GM19372 (cell line): Measurements from ENCODE around the gene CRELD2.

ENCODE experiments used
- ATAC-seq: cut with Tn5 transposase; IDR thresholded peaks from one replicate; pipeline ENCODE4 v1.9.1; 2021; ENCODE audit warnings: mild to moderate bottlenecking, low read depth, moderate library complexity; ENCODE audit not compliant: unreplicated experiment

Gene CRELD2

DNA sequence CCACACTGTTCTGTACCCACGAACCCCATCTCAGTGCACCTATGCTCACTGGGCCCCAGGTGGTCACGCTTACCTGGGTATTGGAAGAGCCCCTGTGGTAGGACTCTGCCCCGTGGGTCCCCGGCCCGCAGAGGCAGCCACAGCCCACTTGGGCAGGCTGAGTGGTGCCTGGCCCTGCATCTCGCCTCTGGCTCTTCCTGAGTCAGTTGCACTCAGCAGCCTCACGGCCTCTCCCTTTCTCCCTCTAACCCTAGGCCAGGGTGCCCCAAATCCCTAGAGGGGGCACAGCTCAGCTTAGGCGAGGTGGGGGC, 9.7 kb downstream of the CRELD2 start:
- ATAC-seq = no peak

DNA sequence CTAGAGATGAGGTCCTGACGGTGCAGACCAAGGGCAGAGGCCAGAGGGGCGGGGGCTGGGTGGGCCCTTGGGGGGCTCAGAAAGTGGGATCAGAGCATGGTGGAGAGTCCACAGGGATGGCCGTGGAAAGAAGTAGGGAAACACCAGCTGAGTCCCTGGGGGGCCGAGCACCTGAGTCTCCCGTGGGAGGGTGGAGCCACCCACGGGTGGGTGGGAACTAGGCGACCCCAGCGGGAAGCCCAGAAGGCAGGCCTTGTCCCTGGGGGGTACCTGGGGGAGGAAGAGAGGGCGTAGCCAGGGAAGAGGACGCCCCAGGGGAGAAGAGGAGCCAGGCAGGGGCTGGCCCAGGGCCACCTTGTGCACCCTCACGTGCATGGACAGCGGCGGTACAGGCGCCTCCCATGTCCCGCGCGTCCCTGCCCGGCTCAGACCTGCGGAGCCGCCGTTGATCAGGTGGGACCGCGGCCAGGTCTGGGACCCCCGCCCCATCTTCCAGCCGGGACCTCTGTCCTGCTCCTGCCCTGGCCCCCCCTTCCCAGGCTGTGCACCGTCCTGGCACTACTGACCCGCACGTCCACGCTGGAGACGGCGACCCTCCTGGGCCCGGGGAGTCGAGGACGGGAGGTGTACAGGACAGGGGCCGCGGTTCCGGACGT, 10.2 kb downstream of the CRELD2 start:
- ATAC-seq = no peak

DNA sequence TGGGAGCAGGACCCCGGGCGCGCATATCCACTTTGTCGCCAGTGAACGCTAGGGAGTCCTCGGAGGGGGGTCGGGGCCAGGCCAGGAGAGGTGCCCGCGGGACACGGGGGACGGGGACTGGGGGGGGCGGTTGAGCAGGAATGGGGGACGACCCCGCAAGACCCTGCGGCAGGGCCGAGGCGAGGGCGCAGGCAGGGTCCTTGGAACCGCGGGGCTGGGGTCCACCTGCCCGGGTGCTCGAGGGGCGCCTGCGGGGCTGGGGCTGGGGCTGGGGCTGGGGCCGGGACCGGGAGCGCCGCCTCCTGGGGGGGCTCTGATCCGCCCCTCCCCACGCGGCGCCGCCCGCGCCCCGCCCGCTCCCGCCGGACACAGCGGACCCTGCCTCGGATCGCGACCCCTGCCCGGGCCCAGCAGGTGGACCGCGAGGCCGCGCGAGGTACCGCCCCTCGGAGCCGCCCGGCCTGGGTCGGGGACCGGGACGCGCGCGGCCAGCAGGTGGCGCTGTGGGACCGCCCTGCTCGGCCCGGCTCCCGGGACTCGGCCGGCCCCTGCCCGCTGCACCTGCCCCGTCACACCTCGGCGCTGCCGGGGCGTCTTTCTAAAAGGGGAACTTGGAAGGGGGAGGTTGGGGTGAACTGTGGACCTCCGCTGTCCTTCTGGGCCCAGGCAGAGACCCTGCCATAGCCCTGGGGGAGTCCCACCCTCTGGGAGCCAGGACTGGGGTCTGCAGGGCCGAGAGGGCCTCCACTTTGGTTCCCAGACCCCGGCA, 11.0 kb downstream of the CRELD2 start:
- peak; percentile 57 for ATAC-seq

DNA sequence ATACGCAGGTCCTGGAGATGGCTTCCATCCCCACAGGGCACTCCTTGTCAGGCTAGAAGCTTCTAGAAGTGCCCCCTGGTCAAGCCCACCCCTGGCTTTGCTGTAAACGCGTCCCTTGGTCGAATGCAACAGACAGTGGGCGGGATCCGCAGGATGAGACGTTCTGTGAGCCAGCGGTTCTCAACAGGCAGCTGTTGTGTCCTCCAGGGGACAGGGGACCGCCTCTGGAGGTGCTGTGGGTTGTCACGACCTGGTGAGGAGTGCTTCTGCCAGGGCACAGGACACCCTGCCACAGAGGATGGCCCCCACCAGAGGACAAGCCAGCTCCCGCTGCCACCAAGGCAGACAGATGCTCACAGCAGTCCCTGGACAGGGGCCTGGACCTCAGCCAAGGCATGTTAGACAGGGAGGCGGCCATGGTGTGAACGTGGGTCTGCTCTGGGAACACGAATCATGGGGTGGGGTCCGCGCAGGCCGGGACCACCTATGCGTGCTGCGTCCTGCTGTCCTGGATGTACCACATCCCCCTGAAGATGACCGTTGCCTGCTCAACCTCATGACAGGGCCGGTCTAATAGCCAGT, 11.7 kb downstream of the CRELD2 start:
- ATAC-seq = no peak

DNA sequence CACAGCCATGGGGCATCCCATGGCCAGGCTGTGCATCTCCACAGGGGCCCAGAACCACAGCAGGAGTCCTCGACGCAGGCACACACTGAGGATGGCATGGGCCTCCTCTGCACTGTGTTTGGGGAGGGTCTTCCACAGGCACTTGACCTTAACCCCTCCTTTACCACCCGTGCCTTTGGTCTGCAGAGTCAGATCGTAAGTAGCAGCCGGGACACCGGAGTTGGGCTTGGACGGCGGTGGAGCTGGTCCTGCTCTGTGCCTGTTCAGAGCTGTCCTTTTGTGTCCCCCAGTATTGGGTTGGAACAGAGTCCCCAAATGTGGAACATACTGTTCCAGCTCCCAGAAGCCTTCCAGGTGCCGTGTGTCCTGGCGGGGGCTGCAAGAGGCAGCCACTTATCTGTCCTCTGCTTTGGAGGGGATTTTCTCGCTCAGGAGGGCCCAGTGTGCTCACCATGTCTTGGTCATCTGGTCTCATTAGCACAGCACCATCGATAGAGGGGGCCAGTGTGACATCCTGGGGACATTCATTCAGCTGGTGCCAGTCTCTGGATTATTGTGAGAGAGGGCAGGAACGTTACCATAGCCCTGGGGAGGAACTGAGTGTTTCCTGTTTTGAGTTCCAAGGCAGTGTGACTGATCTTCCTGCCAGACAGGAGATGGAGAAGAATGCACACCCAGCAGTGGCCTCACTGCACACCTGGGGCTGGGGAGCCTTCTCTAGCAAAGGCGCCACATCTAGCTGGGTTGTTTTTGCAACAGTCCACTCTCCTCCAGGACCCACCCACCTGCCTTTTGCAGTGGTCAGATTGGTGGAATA, 12.4 kb downstream of the CRELD2 start:
- ATAC-seq = no peak

DNA sequence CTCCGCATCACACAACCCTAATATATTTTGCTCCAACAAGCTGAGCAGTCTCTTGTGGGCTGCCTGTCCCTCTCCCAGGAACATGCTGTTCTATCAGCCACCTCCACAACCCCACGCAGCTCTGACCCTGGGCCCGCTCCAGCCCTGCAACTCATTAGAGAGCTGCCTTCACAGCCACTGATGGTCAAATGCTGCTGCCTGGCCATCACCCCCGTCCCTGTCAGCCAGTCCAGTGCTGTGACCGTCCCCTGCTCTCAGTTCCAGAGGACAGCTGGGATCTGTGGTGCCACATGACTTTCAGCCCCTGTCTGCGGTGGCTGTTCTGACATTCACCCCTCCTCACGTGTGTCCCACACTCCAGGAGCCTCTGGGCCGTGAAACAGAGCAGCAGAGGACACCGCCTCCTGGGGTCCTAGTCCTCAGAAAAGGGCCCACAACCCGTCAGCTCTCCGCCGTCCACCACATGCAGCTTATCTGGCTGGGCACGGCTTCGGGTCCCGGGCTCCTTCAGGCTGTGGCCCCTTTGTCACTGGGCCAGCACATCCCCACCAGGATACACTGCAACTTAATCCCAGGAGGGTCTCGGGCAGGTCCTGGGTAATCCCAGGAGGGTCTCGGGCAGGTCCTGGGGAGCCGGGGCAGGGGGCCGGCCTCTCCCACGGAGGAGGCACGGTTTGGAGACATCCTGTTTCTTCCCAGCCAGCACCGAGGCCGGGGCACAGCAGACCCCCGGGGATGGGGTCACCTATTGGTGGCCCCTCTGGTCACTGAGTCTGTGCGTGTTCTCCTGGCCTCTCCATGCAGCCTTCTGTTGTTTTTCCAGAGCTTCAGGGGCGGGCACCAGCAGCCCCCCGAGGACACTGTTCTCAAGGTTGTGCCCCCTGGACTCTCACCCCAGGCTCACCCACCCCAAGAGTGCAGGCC, 15.1 kb downstream of the CRELD2 start:
- ATAC-seq = no peak

DNA sequence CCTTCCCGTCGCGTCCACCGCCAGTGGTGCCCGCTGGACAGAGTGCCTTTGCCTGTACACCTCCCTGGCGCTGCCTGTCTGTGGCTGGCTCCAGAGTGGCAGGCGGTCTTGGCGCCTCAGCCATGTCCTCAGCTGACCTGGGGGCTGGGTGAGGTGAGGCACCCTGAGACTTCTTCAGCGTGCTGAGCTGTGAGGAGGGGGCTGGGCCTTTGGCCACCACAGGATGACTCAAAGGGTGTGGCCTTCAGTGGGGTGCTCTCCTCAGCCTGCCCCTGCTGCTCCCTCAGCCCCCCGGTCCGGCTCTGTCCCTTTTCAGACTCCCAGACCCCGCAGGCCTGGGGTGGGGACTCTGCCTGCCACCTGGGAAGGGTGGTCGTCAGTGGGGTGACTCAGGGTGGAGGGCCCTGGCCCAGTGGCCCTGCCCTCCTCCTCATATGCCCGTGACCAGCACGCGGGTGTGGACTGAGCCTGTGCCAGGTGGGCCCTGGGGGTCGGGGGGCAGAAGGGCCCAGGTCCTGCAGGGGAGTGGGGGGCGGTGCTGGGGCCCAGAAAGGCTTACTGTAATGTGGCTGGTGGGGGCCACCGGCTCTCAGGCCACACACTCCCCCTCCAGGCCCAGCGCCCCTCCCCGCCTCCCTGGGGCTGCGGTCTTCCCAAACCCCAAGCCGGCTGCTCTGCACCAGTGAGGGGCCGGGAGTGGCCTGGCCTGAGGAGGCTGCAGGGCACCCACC, 15.9 kb downstream of the CRELD2 start:
- no peak for ATAC-seq

DNA sequence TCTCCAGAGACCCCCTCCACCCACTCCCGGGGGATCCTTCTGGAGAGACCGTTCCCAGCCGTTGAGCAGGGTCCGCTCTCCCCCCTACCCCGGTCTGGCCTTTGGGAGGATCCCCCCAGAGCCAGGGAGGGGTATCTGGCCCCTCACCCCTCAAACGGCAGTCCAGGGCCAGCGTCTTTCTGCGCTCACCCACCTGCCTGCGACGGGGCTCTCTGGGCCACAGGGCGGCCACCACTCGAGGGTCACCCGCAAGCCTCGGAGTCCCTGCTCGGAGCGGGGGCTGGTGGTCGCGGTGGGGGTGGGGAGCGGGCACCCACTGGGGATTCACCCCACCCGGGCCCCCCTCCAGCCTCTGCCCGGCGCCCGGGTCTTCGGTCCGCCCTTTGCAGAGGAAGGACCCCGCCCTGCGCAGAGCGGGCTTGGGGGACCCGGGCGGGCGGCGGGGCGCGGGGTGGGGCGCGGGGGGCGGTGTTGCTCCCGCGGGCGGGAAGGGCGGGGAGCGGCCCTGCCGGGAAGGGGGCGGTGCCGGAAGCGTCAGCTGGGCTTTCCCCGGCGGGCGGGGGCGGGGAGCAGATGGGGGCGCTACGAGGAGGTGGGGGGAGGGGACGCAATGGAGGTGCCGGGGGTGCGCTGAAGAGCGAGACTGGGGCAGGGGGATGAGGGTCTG, 16.6 kb downstream of the CRELD2 start:
- ATAC-seq = no peak

DNA sequence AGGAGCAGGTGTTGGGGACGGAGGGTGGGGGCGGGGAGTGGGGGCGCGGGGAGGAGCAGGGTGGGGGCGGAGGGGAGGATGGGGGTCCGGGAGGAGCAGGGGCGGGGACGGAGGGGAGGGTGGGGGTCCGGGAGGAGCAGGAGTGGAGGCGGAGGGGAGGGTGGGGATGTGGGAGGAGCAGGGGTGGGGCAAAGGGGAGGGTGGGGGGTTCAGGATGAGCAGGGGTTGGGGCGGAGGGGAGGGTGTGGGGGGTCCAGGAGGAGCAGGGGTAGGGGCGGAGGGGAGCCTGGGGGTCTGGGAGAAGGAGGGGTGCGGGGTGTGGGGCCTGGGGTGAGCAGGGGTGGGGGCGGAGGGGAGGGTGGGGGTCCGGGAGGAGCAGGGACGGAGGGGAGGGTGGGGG, 17.1 kb downstream of the CRELD2 start:
- ATAC-seq = no peak

DNA sequence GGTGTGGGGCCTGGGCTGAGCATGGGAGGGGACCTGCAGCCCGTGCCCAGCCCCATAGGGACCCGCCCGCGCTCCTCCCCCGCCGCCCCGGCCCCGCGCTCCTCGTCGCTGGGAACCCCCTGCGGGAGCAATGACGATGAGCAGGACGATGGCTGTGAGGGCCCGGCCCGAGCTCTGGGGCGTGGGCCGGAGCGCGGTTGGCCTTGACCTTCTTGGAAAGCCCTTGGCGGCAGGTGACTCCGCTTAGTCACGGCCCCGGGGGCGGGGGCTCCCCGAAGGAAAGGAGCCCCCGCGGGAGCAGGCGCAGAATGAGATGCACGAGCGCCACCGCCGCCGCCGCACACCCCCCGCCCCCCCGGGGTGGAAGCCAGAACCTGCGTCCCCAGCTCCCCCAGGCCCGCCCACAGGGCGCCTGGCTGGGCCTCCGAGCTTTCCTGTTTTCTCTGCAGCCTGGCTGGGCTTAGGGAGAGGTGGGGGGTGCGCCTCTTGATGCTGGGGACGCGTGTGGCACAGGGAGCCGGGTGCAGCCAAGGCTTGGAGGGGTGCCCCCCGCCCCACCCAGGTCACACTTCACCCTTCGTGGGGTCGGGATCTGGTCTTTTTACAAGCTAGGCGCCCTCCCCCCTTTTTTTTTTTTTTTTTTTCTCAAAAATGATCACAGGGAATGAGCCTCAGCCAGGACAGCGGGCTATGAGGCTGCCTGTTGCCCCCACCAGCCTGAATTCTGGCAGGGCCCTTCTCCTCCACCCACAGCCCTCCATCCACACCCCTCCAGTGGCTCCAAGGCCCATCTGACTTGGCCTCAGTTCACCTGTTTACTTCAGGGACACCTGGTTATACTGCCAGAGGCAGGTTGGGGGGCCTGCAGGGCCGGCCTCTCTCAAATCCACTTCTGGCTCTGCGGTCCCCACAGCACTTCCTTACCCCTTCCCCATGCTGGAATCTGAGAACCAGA, 17.9 kb downstream of the CRELD2 start:
- ATAC-seq = peak; percentile 87

DNA sequence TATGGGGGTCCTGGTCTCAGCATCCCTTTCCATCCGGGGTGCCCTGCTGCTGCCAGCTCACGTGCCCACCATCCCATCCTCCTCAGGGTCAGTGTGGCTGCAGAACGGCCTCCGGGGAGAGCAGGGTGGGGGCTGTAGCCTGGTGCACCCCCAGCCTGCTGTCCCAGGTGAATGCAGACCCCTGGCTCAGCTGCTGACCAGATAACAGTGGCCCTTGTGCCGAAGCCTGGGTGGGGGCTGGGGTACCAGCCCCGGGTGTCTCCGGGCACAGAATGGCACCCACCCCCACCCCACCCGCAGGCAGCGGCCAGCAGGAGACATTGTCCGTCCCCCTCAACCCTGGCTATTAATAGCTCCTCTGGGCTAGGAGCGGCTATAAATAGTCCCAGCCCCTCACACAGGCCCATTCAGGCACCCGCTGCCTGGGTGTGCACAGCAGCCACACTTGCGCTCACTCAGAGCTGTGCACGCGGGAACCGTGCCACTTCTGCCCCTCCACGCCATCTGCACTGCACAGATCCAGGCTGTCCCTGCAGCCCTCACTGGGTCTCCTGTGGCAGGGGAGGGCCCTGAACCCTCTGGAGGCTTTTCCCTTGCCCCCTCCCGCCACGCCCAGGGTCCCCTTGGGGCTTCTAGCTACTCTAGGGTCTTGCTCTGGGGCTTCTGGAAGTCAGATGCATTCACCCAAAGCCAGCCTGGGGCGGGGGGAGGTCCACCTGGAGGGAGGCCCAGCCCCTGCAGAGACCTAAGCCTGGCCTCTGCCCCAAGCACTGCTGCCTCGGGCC, 18.7 kb downstream of the CRELD2 start:
- ATAC-seq = no peak

DNA sequence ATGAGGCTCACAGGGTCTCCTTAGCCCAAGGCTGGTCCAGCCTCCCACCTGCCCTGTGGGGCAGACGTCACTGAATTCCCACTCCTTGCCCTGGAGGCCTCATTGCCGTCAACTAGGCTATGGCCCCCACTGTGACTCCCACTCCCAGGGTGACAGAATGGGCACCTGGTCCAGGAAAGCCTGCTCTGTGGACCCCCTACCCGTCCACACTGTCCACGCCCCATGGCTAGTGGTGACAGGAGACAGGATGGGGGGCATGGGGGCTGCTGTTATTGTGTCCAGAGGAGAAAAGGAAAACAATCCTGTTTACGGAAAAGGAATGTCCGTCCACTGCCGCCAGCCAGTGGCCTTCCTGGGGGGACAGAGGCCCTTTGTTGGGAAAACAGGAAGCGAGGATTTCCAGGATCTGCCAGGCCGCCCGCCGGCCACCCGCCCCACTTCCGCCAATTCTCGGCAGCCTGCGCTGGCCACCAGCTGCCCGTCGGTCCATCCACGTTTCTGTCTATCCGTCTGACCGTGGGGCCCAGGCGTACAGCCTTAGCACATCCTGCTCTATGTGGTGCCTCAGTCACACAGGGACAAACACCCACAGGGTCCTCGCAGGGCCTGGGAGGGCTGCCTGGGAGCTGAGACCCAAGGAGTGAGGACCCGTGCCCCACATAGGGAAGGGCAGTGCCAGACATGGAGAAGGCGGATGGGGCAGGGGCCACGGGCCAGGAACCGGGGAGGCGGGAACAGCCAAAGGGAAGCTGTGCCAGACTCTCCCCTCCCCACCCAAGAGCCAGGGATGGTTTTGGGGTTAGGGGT, 19.5 kb downstream of the CRELD2 start:
- ATAC-seq = no peak

DNA sequence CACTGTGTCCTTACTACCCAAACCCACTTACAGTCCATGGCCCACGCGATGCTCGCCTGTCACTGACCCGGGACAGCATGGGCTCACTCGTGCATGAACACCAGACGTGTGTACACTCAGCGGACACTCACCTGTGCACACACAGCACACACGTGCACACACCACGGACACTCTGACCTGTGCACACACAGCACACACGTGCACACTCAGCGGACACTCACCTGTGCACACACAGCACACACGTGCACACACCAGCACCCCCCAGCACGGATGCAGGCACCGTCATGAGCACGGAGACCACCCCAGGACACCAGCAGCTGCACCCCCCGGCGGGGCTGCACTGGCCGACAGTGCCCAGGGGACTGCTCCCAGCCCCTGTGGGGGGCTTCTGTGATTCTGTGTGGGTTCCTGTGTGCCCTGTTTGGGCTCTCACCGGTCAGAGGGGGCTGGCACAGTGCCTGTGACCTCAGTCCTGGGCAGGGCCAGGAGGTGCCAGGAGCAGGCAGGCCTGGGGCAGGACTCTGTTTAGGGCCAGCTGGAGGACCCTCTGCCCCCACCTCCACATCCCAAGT, 20.2 kb downstream of the CRELD2 start:
- ATAC-seq = no peak

DNA sequence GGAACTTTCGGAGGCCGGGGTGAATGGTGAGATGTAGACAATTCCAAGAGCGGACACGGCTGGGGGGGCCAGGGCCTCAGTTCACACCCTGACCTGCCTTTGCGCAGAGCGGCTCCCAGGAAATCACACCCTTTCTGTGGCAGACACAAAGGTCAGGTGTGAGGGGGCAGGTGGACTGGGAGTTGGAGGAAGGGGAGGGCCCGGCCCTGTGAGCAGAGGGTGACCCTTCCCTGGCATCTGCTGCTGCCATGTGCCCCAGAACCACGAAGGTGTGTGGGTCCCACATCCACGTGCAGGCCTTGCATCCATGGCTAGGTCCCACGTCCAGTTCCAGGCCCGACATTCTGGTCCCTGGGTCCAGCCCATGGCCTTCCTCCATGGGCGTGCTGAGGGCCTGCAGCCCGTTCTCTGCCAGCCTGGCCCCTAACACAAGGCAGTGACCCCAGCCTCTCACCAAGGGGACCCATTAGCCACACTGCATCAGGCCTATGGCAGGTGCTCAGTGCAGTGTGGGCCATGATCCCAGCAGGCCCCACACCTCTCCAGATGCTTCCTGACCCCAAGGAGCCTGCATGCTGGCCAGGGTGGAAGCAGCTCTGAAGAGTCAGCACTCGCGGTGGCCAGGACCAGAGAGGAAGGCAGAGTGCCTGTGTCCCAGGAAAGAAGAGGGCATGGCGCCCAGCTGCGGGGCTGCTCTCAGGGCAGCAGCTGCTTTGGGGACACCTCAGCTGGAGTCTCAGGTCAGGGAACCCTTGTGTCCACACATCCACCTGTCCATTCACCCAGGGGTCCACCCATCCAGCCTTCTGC, 23.3 kb downstream of the CRELD2 start:
- ATAC-seq = no peak
